Osteoblast (primary cell): ENCODE results near the gene EFNB3. TPM values are rescaled to one million over a fixed set of nuclear protein-coding genes. Genes with fewer than 3 reads are reported as not detected.
A peak's percentile ranks its signal among the peaks of the same experiment; 100 is the strongest.

ENCODE experiments used
- DNase-seq: peaks from one replicate; pipeline ENCODE4 v3.0.0; 2011; ENCODE audit warnings: low spot score, mixed read lengths; ENCODE audit not compliant: insufficient read length; ENCODE audit errors: missing footprints
- H2AFZ ChIP-seq: 2 replicates; pipeline ENCODE4 v1.6.0; 2011; ENCODE audit warnings: mild to moderate bottlenecking, low read length
- H3K27ac ChIP-seq: 2 replicates; pipeline ENCODE4 v1.5.1; 2011; ENCODE audit warnings: mild to moderate bottlenecking, low read depth, low read length, moderate library complexity
- H3K27me3 ChIP-seq: 2 replicates; pipeline ENCODE4 v1.6.0; 2012; ENCODE audit warnings: mild to moderate bottlenecking, control low read depth, inconsistent platforms, low read length, moderate library complexity; ENCODE audit not compliant: insufficient read depth
- H3K36me3 ChIP-seq: 2 replicates; pipeline ENCODE4 v1.5.1; 2011; ENCODE audit warnings: mild to moderate bottlenecking, low read length, control low read depth, moderate library complexity; ENCODE audit not compliant: insufficient read depth
- H3K4me1 ChIP-seq: 2 replicates; pipeline ENCODE4 v1.5.1; 2011; ENCODE audit warnings: mild to moderate bottlenecking, low read length, control low read depth, moderate library complexity; ENCODE audit not compliant: insufficient read depth
- H3K4me2 ChIP-seq: 2 replicates; pipeline ENCODE4 v1.6.0; 2011; ENCODE audit warnings: mild to moderate bottlenecking, low read length; ENCODE audit not compliant: insufficient read depth
- H3K4me3 ChIP-seq: fragments of 200-600 bp; sonication (generic); 3 replicates; pipeline ENCODE4 v1.5.1; 2012; ENCODE audit warnings: mild to moderate bottlenecking, low read length, inconsistent platforms; ENCODE audit not compliant: insufficient read depth
- H3K79me2 ChIP-seq: 2 replicates; pipeline ENCODE4 v1.6.0; 2012; ENCODE audit warnings: mild to moderate bottlenecking, low read length, control low read depth, inconsistent platforms; ENCODE audit not compliant: insufficient read depth
- H3K9me3 ChIP-seq: 2 replicates; pipeline ENCODE4 v1.5.1; 2011; ENCODE audit warnings: low read depth, low read length, control low read depth
- H4K20me1 ChIP-seq: 2 replicates; pipeline ENCODE4 v1.6.0; 2012; ENCODE audit warnings: mild to moderate bottlenecking, low read length, control low read depth; ENCODE audit not compliant: insufficient read depth
- CTCF ChIP-seq: IDR thresholded peaks from 2 replicates; pipeline ENCODE4 v1.5.1; 2011; ENCODE audit warnings: mild to moderate bottlenecking, low read depth, low read length, moderate library complexity; ENCODE audit errors: extremely low read depth
- total RNA-seq: library from RNA; depleted of rRNA; stranded (reverse); fragments of >200 nt; gene quantifications from 2 replicates; pipeline ENCODE4 v1.2.3, GENCODE V29; 2012

The EFNB3 gene
- total RNA-seq, 1 donor, result 1.8 TPM

DNA sequence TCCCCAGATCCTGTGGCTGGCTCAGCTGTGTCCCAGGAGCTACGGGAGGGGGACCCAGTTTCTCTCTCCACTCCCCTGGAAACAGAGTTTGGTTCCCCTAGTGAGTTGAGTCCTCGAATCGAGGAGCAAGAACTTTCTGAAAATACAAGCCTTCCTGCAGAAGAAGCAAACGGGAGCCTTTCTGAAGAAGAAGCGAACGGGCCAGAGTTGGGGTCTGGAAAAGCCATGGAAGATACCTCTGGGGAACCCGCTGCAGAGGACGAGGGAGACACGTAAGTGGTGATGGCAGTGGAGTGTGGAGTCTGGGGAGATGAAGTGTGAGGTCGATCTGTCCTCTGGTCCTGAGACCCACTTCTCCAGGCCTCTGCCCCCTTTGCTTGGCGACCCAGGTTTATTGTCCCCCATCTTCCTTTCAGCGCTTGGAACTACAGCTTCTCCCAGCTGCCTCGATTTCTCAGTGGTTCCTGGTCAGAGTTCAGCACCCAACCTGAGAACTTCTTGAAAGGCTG lies 16.1 kb upstream of the EFNB3 start:
- H3K4me2 ChIP-seq, result peak overlapping the region; percentile 98
- H3K79me2 ChIP-seq, result peaks cover 37% of the 10 kb centered on the region
- H3K9me3 ChIP-seq, result no peaks in the 10 kb centered on the region
- peak; percentile 11 for DNase-seq
- TF ChIP-seq CTCF, result no peak
- H3K4me1 ChIP-seq, result peaks cover 31% of the 10 kb centered on the region
- H3K36me3 ChIP-seq, result no peaks in the 10 kb centered on the region
- no peaks in the 10 kb centered on the region for H3K27me3 ChIP-seq
- H3K27ac ChIP-seq, result peak overlapping the region; percentile 79
- H3K4me3 ChIP-seq, result peak overlapping the region; percentile 99
- H2AFZ ChIP-seq, result peak overlapping the region; percentile 100
- no peaks in the 10 kb centered on the region for H4K20me1 ChIP-seq

DNA sequence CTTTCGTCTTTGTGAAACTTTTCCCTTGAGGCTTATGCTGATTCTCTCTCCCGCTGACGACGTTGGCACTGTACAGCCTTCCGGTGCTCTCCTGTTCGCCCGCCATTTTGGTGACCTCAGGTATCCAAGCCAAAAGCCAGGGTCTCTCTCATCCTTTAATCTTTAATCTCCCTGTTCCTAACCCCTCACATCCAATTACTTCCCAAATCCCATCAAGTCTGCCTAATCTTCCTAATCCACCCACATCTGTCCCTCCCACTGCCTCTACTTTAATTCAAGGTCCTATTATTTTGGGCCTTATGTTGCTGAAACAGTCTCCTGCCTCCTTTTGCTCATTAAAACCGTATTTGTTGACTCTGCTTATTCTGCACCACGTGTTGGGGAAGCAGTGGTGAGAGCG lies 9.4 kb upstream of the EFNB3 start:
- Histone ChIP-seq H3K4me2 (no peak overlapping the region), H2AFZ (no peak overlapping the region), H3K27me3 (no peaks in the 10 kb centered on the region), H3K27ac (no peak overlapping the region), H3K4me3 (no peak overlapping the region), H3K4me1 (no peaks in the 10 kb centered on the region), H4K20me1 (no peaks in the 10 kb centered on the region), H3K36me3 (no peaks in the 10 kb centered on the region), H3K9me3 (no peaks in the 10 kb centered on the region), H3K79me2 (peaks cover under 1% of the 10 kb centered on the region)
- DNase-seq, result no peak
- TF ChIP-seq CTCF, result no peak

DNA sequence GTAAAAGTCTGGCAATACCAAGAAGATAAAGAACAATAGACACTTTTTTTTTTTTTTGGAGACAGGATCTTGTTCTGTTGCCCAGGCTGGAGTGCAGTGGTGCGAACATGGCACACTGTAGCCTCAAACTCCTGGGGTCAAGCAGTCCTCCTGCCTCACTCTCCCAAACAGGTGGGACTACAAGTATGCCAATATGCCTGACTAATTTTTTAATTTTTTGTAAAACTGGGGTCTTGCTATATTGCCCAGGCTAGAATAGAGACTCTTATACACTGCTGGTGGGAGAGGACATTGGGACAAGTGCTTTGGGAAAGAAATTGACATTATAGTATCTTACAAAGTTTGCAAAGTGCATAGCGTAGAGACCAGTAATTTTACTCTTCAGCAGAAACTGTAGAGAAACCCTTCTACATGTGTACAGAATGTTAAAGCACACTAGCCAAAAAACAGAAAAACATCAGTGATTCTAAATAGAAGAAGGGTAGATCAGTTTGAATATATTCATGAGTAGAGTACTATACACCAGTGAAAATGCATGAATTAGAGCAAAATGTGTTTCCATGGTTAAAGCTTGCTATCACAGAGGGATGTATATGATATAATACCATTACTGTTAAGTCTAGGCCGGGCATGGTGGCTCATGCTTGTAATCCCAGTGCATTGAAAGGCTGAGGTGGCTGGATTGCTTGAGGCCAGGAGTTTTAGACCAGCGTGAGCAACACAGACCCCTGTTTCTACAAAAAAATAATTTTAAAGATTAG lies 7.0 kb upstream of the EFNB3 start:
- Histone ChIP-seq H3K79me2 (no peaks in the 10 kb centered on the region), H3K4me1 (no peaks in the 10 kb centered on the region), H3K27ac (no peak overlapping the region), H4K20me1 (no peaks in the 10 kb centered on the region), H3K27me3 (no peaks in the 10 kb centered on the region), H3K4me3 (no peak overlapping the region), H3K4me2 (no peak overlapping the region), H3K36me3 (peaks cover 5% of the 10 kb centered on the region), H3K9me3 (no peaks in the 10 kb centered on the region), H2AFZ (no peak overlapping the region)
- DNase-seq, result no peak
- no peak for TF ChIP-seq CTCF

DNA sequence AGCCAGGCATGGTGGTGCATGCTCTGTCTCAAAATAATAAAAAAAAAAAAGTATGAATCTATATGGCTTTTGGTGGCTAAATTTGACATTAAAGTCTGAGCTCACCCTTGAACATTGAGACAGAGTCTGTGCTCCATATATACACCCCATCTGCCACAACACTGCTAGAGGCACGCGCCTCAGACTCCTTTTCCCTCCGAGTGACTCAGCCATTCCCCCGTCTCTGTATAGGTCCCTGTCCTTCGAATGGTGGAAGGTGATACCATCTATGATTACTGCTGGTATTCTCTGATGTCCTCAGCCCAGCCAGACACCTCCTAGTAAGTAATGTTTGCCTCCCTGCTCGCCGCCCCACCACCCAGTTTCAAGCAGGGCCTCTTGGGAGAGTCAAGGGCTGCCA lies 4.5 kb upstream of the EFNB3 start:
- H3K36me3 ChIP-seq, result peaks cover 5% of the 10 kb centered on the region
- H3K27me3 ChIP-seq, result peaks cover 19% of the 10 kb centered on the region
- no peak overlapping the region for H3K4me3 ChIP-seq
- H3K9me3 ChIP-seq, result no peaks in the 10 kb centered on the region
- H3K27ac ChIP-seq, result no peak overlapping the region
- peaks cover 11% of the 10 kb centered on the region for H3K4me1 ChIP-seq
- no peaks in the 10 kb centered on the region for H3K79me2 ChIP-seq
- no peak for TF ChIP-seq CTCF
- H2AFZ ChIP-seq, result no peak overlapping the region
- DNase-seq, result no peak
- H3K4me2 ChIP-seq, result no peak overlapping the region
- H4K20me1 ChIP-seq, result no peaks in the 10 kb centered on the region
